HL-60/S4 treated with retinoic acid at 250 ng/mL for 4 days and 3 days (cell line): Measurements from ENCODE around the gene CRY1.

Experiments used
- in situ Hi-C: fragments of 300-500 bp; cut with MboI; formaldehyde crosslinking; loops from 2 replicates; pipeline ENCODE4 v1.7.0; 2022; ENCODE audit warnings: low sequenced_read_pairs

CRY1 gene

DNA sequence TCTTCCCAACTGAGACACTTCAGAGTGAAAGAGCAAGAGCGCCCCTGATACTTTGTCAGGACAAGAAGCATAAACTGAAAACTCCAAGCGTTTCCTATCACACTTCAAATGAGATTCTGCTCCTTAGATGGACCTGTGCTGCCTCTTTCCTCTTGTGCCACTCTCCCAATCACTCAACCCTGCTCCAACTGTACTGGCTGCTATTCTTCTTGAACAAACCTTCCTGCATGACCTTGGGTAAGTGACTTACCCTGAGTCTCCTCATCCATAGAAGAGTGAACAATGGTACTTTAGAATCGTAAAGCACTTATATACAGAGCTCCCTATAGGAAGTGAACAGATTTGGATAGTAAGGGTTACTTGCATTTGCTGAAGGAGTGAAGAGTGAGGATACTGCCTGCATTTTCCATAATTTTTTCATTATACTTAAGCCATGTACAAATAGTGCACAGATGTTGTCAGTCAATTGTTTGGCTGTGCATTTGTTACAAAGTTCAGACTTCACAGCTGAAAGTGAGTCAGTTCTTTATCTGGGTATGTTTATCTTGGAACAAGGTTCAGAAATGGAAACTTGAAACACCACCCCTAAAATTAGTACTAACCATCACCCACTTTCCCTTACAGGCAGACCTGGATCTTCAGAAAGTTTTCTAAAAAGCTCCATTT, 117.2 kb downstream of the CRY1 start:
- in situ Hi-C loops: no loop called here

DNA sequence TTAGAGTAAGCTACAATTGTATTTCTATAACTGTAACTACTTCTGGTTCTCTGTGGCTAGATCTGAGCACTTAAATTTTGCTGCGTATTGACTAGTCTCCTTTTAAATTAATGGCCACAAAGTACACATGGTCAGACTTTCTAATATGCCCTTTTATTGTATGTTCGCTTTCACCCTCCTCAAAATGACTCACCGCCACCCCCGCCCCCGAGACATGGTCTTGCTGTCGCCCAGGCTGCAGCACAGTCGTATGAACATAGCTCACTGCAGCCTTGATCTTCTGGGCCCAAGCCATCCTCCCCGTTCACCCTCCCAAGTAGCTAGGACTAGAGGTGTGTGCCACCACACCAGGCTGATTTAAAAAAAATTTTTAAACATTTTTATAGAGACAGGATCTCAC, 118.3 kb downstream of the CRY1 start:
- in situ Hi-C loops: no loop called here

DNA sequence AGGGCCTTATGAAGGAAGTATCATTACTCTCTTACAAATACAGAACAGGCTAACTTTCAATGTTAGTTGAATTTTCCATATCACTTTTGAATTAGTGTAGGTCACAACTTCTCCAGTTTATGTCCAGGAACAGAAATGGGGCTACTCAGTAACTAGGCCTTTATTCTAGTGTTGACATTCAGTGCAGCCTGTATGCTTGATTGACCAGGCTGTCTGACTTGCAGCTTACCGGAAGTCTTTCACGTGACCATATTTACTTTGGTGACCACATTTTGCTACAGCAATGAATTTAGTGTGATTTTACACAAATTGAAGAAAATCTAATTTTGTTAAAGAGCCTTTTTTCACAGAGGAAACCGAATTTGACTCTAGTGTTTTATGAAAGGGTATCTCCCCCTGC, 118.8 kb downstream of the CRY1 start:
- in situ Hi-C loops: no loop called here

DNA sequence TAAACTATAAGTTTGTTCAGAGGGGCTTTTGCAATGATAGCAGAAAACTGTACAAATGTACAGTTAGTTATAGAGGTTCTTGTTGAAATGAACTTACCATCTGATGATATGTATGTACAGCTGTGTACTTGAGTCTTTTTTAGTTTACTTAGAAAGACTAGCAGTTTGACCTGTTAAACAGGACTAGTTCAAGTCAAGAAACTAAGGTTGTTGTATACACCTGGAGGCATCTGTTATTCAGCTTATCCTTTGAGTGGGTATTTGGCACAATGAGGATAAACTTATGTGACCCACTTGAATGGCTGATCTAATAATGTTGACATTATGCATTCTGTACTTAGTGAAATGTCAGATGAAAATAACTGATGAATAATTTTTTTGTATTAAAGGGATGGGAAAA, 119.8 kb downstream of the CRY1 start:
- in situ Hi-C loops: no loop called here

DNA sequence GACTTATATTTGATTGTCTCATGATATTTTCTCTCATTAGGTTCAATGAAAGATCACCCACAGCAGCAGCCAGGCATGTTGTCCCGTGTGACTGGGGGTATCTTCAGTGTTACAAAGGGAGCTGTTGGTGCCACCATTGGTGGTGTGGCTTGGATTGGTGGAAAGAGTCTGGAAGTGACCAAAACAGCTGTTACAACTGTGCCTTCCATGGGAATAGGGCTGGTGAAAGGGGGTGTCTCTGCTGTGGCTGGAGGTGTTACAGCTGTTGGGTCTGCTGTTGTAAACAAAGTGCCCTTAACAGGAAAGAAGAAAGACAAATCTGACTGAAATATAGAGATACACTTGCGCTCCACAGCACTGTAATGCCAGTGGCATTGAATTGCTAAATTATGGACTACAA, 122.3 kb downstream of the CRY1 start:
- in situ Hi-C loops: no loop called here

DNA sequence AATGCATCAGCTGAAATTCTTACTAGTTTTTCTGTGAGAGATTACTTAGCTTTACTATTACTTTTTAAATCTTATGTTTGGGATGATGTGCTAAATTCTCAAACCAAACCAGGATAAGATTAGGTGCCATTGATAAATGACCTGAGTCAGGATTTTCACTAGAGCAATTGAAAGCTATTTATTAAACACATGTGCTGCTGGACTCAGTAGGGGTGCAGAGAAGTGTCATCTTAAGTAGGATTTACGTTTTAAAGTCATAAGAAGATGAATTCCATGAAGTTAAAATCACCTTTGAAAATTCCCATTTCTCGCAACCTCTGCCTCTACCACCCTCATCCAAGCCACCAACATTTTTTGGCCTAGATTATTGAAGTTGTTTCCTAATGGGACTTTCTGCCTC, 128.8 kb downstream of the CRY1 start:
- in situ Hi-C loops: no loop called here

DNA sequence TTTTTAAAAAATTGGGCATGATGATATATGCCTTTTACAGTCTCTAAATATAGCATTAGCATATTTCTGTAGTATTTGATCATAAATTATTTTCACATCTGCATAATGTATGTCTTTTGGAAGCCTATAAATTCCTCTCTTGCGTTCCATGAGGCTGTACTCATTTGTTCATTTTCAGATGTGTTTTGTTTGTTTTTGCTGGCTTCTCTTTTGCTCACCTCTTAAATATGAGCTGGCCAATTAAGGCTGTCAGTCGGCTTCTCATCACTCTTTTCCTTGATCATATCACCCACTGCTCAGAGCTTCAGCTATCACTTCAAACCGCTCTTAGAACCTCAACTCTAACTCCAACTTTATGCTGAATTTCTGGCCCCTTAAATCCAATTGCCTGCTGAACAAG, 131.1 kb downstream of the CRY1 start:
- in situ Hi-C loops: no loop called here

DNA sequence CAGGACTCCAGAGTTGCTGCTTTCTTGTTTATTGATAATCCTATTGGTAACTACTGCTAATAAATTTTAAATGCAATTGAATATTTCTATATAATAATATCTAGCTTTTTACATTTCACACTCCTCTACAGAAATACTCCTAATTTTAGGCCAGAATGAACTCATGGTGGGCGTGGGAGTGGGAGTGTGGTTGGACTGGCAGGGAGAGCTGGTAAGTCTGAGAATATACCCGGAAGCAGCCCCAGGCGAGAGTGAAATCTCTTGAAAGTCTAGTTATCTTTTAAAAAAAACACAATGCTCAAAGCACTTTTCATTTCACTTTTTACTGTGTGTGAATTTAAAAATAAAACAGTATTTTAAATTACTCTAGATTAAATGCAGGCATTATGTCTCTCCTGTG, 132.9 kb downstream of the CRY1 start:
- in situ Hi-C loops: no loop called here

DNA sequence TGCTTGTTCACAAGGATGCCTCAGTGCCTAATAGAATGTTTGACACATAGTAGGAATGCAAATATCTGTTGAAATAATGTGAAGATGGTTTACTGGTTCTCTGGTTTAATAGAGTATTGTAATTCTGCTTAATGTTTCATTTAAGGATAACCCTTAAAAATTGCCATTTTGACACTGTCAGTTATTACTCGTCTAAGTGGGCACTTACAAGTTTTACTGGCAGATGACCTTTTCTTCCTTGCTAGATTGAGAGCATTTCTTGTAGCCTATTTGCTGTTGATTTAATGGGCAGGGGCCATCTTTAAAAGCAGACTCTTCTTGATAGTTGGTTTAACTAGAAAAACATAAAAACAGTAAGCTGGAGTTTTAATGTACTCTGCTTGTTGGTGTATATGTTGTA, 135.8 kb downstream of the CRY1 start:
- in situ Hi-C loops: no loop called here

DNA sequence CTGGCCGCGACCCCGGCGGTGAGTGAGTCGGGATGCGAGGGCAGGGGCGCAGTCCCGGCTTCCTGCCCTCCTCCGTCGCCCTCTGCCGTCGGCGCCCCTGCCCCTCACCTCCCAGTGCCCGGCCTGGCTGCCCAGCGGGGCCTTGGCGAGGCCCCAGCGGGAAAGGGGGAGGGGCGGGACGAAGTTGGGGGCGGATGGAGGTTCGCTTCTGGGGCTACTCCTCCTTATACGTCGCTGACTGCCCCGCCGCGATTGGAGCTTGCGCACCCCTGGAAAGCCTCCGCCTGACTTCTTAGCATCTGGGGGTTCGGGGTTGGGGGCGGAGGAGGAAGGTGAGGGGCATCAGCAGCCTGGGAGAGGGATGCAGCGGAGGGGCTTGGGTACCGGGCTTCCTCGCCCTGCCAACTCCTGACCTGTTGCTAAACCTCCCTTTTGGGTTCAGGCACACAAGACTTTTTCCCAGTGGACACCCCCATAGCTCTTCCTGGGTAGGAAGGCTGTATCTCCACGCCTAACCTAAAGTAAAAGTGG, 137.2 kb downstream of the CRY1 start:
- in situ Hi-C loops: no loop called here

DNA sequence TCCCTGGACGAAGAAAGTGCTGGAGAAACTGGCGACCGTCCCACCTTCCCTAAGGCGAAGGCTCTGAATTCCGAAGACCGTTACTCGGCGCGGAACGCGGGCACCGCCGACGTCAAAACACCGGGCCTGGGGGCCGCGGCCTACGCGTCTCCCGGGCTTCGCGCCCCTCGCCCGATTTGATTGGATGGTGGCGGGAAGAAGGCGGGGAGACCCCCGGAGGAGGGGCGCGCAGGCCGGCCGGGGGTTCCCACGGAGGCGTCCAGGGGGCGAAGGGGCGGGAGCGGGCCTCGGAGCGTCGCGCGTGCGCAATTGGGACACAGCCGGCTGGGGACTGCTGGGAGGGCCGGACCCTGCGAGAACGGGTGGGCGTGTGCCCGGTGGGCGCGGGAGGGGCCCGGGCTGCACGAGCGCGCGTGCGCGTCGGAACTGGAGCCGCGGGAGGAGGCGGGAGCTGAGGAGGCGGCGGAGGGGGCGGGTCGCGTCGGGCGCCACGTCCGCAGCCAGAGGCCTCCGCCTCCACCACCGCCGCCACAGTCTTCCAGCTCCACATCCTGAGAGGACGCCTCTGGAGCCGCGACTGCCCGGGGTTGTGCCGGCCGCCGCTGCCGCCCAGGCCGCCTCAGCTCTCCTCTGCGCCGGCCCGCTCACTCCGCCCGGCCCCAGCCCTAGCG, 137.8 kb downstream of the CRY1 start, which contains the start of gene TMEM263:
Gene TMEM263, plus strand, starts transcription at position 531 of the 671 bp plus-strand sequence. CDS start 11,210 bp downstream, outside the sequence.
- in situ Hi-C loops: no loop called here

DNA sequence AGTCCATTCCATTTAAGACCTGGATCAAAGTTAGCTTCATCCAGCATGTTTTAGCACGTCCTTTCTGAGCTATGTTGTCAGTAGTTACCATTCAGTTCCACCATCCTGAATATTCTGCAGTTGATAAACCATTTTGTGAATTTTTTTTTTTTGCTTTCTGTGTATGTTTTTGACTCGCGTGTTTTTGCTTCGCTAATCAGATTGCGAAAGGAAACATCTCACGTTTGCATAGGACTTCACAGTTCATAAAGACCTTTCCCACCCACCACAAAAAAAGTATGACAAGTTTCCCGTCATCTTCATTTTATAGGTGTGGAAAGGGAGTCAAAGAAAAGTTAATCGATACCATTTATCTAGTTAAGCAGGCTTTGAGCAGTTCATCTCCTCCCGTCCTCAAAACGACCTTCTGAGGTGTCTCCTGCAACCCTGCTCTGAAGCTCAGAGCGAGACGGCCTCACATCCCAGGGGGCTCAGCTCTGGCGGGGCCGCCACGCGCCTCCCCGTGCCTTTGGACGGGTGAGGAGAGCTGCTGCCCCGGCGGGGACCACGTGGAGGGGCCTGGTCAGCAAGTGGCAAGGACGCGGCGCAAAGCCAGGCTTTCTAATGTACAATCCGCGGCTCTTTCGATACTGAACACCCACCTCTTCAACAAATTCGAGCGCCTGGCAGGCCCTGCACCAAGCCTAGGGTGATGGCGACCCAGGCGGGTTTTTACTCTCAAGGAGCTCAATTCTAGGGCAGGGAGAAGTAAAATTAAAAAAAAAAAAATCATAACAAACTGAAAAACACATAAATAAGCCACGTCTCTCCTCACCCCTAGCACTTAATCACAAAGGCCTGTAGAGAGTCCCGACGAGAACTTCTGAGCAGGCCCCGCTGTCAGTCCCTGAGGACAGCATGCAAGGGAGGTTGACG, 138.6 kb downstream of the CRY1 start:
- in situ Hi-C loops: no loop called here

DNA sequence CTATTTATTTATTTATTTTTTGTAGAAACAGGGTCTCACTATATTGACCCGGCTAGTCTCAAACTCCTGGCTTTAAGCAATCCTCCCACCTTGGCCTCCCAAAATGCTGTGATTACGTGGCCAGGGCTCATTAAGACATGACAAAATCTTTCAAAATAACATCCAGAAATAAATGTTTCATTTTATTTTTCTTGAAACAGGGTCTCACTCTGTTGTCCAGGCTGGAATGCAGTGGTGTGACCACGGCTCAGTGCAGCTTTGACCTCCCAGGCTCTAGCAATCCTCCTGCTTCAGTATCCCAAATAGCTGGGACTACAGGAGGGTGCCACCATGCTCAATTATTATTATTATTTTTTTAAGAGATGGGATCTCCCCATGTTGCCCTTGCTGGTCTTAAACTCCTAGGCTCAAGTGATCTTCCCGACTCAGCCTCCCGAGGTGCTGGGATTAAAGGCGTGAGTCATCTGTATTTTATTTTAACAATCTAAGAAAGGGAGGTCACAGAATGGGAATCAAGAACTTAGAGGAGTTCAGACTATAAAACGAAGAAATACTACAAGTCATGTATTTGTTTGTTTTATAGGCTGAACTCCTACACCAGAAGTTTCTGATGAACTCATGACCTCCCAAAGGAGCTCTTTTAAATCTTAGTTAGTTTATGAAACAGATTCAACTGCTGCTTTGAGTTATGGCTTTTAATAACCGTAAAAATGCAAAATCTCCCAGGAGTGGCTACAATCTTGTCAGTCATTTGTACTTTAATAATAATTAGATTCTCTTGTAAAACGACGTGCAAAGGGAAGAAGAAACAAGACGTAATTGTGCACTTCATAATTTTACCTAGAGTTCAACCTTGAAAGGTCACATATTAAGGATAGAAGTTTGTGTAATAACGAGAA, 139.7 kb downstream of the CRY1 start:
- in situ Hi-C loops: no loop called here

DNA sequence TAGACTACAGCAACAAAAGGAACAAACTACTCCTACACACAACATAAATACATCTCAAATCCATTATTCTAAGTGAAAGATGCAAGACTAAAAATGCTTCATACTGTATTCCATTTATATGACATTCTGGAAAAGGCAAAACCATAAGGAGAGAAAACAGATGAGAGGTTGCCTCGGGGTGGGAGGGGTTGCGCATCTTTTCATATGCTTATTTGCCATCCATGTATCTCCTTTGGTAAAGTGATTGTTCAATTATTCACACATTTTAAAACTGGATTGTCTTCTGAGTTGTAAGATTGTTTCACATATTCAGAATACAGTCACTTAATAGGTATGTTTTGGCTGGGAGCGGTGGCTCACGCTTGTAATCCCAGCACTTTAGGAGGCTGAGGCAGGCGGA, 142.8 kb downstream of the CRY1 start:
- in situ Hi-C loops: no loop called here

DNA sequence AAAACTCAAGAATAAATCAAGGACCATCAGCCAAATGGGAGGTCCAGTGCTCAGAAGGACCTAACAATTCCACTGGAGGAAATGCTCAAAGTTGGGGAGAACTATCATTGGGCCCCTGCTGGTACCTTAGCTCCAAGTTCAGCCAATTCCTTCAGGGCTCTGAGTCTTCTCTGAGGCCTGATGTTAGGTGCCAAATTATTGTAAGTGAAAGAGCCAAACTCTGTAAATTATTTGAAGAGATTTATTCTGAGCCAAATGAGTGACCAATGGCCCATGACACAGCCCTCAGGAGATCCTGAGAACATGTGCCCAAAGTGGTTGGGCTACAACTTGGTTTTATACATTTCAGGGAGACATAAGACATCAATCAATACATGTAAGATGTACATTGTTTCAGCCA, 145.9 kb downstream of the CRY1 start:
- in situ Hi-C loops: no loop called here

DNA sequence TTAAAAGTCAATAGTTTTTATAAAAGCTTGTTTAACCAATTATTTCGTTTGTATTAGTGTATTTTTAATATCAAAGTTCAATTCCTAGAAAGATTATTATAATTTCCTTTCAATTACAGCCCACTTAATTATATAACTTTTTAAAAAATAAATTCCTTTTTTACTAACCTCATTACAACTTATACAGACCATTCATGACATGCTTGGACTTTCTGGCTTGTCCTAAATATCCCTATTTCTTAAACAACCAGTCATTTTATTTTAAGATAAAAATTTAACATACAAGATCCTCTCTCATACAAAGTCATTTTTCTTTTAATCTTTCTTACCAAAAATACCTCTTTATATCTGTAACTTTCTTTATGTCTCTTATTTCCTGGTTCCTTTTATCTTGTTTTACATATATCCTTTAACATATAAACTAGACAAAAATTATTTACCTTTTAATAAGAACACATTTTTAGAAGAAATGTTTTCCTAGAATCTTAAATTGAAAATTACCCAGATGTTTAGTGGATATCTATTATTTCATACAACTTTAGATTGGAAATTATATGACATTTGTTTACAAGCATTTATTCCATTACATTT, 148.0 kb downstream of the CRY1 start:
- in situ Hi-C loops: no loop called here

DNA sequence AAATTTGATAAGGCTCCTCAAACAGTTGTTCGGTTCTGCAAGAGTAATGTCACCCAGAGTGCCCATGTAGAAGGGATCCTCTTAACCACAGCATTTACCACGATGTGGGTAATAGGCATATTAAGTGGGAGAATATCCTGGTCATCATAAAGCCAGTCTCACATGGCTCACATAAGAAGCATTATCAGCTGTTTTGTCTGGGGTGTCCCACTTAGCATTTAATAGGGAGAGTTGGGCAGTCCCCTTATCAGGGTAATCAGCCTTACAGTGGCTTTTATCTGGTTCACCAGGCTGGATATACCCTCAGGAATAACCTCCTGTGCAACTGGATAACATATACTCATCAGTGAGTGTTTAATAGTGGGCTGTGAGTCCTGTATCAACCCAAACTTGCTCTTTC, 150.6 kb downstream of the CRY1 start:
- in situ Hi-C loops: no loop called here

DNA sequence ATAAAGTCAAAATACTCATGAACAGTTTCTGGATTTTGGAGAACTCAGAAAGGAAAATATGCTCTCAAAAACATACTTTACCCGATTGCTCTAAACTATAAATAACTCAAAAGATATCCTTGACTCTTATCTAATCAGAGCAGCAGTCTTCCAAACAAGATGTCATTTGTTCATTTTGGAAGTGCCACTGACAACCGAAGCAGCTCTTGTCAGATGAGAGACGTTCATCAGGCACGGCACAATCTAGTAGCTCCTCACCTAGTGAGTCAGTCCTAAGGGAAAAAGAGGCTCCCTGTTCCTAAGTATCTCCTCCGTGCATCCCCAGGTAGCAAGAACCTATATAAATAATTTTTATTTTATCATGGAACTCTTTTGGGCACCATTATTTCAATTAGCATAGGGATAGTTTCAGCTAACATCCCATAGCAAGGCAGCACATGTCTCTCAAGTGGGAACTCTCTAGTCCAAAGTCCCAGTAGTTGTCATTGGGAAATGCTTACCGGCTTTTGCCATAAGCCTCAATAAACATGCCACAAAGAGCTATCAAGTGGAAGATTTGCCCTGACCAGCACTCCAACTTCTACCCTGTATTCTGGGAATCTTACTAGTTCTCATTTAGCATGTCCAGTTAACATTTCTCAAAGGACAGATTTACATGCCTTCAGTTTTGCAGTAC, 151.7 kb downstream of the CRY1 start:
- in situ Hi-C loops: no loop called here
